HFFc6 (cell line): ENCODE measurements around the gene TOX3. TPM values are rescaled to one million over a fixed set of nuclear protein-coding genes. Genes with fewer than 3 reads are reported as not detected.

ENCODE experiments used
- DNase-seq: peaks from one replicate; pipeline ENCODE4 v3.0.0-alpha.2; 2018
- H3K27ac Mint-ChIP-seq: 2 replicates; pipeline ENCODE4 v1.8.0; 2020; ENCODE audit warnings: mild to moderate bottlenecking, mixed read lengths
- H3K27me3 Mint-ChIP-seq: 2 replicates; pipeline ENCODE4 v1.8.0; 2021; ENCODE audit warnings: mild to moderate bottlenecking, moderate library complexity, mixed read lengths; ENCODE audit not compliant: insufficient read depth
- H3K36me3 Mint-ChIP-seq: 2 replicates; pipeline ENCODE4 v1.8.0; 2021; ENCODE audit warnings: low read depth, mixed read lengths
- H3K4me1 Mint-ChIP-seq: 2 replicates; pipeline ENCODE4 v1.8.0; 2020; ENCODE audit warnings: low read depth, mixed read lengths
- H3K4me3 Mint-ChIP-seq: 2 replicates; pipeline ENCODE4 v1.8.0; 2020; ENCODE audit warnings: mild to moderate bottlenecking, moderate library complexity, mixed read lengths
- H3K9me3 Mint-ChIP-seq: 2 replicates; pipeline ENCODE4 v1.8.0; 2020; ENCODE audit warnings: mild to moderate bottlenecking, mixed read lengths
- CTCF ChIP-seq: fragments of 200-600 bp; sonication (generic); IDR thresholded peaks from 2 replicates; pipeline ENCODE4 v1.5.0; 2021; ENCODE audit warnings: antibody characterized with exemption, mild to moderate bottlenecking
- total RNA-seq, 6 experiments: library from RNA; stranded (reverse); fragmentation: NEBNext Ultra II Directional; extraction: Animal tissue kit (Norgen Biotek cat#: 25700); gene quantifications; 2 replicates in 1 of 6; 3 replicates in 5 of 6; pipeline ENCODE4 v1.2.3, GENCODE V29; 2021

The TOX3 gene
- total RNA-seq, 6 experiments from 2014 or later, result not detected

- H3K4me3 Mint-ChIP-seq, result no peak overlapping the region
- H3K4me1 Mint-ChIP-seq, result no peaks in the 10 kb centered on the region
- no peak overlapping the region for H3K27ac Mint-ChIP-seq
- no peaks in the 10 kb centered on the region for H3K27me3 Mint-ChIP-seq
- no peak for DNase-seq
- no peaks in the 10 kb centered on the region for H3K36me3 Mint-ChIP-seq
- peaks cover 28% of the 10 kb centered on the region for H3K9me3 Mint-ChIP-seq
- no peak for TF ChIP-seq CTCF
Measured at GRCh38 chr16:52398491-52398960, 148.4 kb downstream of the TOX3 start.

- Mint-ChIP-seq H3K4me3 (no peak overlapping the region), H3K9me3 (peaks cover 33% of the 10 kb centered on the region), H3K4me1 (no peaks in the 10 kb centered on the region), H3K27ac (no peak overlapping the region), H3K27me3 (no peaks in the 10 kb centered on the region), H3K36me3 (no peaks in the 10 kb centered on the region)
- no peak for DNase-seq
- TF ChIP-seq CTCF, result no peak
Measured at GRCh38 chr16:52398021-52398420, 148.9 kb downstream of the TOX3 start.

DNA sequence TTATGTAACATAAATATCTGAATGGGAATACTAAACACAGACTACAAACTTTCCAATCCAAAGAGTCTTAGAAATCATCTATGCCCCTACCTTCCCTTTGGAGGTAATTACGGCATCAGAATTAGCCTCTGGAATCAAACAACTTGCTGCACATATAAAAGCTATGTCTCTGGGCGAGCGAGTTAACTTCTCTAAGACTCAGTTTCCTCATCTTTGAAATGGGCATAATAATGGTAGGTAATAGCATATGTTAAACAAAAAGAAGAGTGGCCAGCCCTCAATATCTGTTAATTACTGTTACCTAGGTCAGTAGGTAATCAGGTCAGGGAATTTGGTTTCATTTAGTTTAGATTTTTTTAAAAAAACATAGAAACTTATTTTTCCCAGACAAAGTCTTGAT, 153.5 kb downstream of the TOX3 start:
- H3K9me3 Mint-ChIP-seq, result peaks cover 36% of the 10 kb centered on the region
- DNase-seq, result no peak
- H3K27ac Mint-ChIP-seq, result no peak overlapping the region
- H3K36me3 Mint-ChIP-seq, result no peaks in the 10 kb centered on the region
- no peak for TF ChIP-seq CTCF
- no peaks in the 10 kb centered on the region for H3K27me3 Mint-ChIP-seq
- H3K4me3 Mint-ChIP-seq, result no peak overlapping the region
- no peaks in the 10 kb centered on the region for H3K4me1 Mint-ChIP-seq

DNA sequence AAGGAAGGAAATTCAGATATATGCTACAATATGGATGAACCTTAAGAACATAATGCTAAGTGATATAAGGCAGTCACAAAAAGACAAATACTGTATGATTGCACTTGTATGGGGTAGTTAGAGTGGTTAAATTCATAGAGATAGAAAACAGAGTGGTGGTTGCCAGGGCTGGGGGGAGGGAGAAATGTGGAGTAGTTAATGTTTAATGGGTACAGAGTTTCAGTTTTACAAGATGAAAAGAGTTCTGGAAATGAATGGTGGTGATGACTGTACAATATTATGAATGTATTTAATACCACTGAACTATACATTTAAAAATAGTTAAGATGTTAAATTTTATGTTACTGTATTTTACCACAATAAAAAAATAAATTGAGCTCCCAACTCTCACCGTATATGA, 157.9 kb downstream of the TOX3 start:
- Mint-ChIP-seq H3K27me3 (no peaks in the 10 kb centered on the region), H3K4me3 (no peak overlapping the region), H3K4me1 (no peaks in the 10 kb centered on the region), H3K36me3 (no peaks in the 10 kb centered on the region), H3K27ac (no peak overlapping the region), H3K9me3 (peaks cover 34% of the 10 kb centered on the region)
- no peak for DNase-seq
- no peak for TF ChIP-seq CTCF
